Skeletal muscle tissue (tissue), 4 donors: ENCODE measurements around the gene PNPLA4. TPM values are rescaled to one million over a fixed set of nuclear protein-coding genes. Genes with fewer than 3 reads are reported as not detected.

Experiments
- H3K27ac ChIP-seq: one replicate; pipeline ENCODE4 v1.7.0; 2013; ENCODE audit warnings: mild to moderate bottlenecking, low read depth, low read length, inconsistent platforms
- H3K27me3 ChIP-seq, 3 donors: one replicate each; pipeline ENCODE4 v1.7.0; 2013; ENCODE audit warnings: low read length in 3 of 3; ENCODE audit not compliant: control insufficient read depth in 3 of 3, insufficient read depth in 3 of 3
- H3K36me3 ChIP-seq, 3 donors: one replicate each; pipeline ENCODE4 v1.7.0; 2013; ENCODE audit warnings: low read length in 3 of 3; ENCODE audit not compliant: control insufficient read depth in 3 of 3, insufficient read depth in 3 of 3
- H3K4me1 ChIP-seq, 3 donors: one replicate each; pipeline ENCODE4 v1.7.0; 2013; ENCODE audit warnings: low read length in 3 of 3, mild to moderate bottlenecking in 3 of 3; ENCODE audit not compliant: control insufficient read depth in 3 of 3, insufficient read depth in 3 of 3
- H3K4me3 ChIP-seq, 3 donors: one replicate each; pipeline ENCODE4 v1.7.0; 2013; ENCODE audit warnings: low read length in 3 of 3
- H3K9ac ChIP-seq, 3 donors: one replicate each; pipeline ENCODE4 v1.7.0; 2013; ENCODE audit warnings: low read length in 3 of 3, mild to moderate bottlenecking in 3 of 3, moderate library complexity in 2 of 3, low read depth in 1 of 3
- H3K9me3 ChIP-seq, 3 donors: one replicate each; pipeline ENCODE4 v1.7.0; 2013; ENCODE audit warnings: low read length in 3 of 3; ENCODE audit not compliant: control insufficient read depth in 3 of 3
- total RNA-seq: library from RNA; depleted of rRNA; stranded (reverse); fragments of >200 nt; gene quantifications from one replicate; pipeline ENCODE4 v1.2.3, GENCODE V29; 2014
- donor health status: Osteomylitis.

PNPLA4 gene
- 13.6 TPM for total RNA-seq

GRCh38 chrX:7927259-7928167 lies at the start of gene PNPLA4:
PNPLA4 (minus strand) TSS chrX:7927413; CDS start chrX:7926119, 1,294 bp downstream.
- no peaks in the 10 kb centered on the region for H3K9me3 ChIP-seq
- H3K4me3 ChIP-seq: peak within 1 kb of the TSS; percentile 77 to 88 (median 85)
- peak within 1 kb of the TSS; percentile 73 for H3K27ac ChIP-seq
- no peaks in the 10 kb centered on the region for H3K27me3 ChIP-seq
- peak within 1 kb of the TSS; percentile 70 to 85 (median 81) for H3K9ac ChIP-seq
- no peaks in the 10 kb centered on the region for H3K36me3 ChIP-seq
- H3K4me1 ChIP-seq: peaks cover 6 to 15% (median 9%) of the 10 kb centered on the region in 3 donors

- Histone ChIP-seq H3K36me3 (no peaks in the 10 kb centered on the region), H3K9ac (no peak overlapping the region), H3K4me3 (no peak overlapping the region), H3K9me3 (no peaks in the 10 kb centered on the region), H3K4me1 (no peaks in the 10 kb centered on the region), H3K27ac (no peak overlapping the region), H3K27me3 (no peaks in the 10 kb centered on the region)
These were observed 45.4 kb upstream of the PNPLA4 start for GRCh38 chrX:7972586-7972985.

GRCh38 chrX:7970428-7970827 lies 43.2 kb upstream of the PNPLA4 start:
- no peak overlapping the region for H3K9ac ChIP-seq
- no peaks in the 10 kb centered on the region for H3K4me1 ChIP-seq
- no peaks in the 10 kb centered on the region for H3K36me3 ChIP-seq
- H3K9me3 ChIP-seq: no peaks in the 10 kb centered on the region
- no peak overlapping the region for H3K27ac ChIP-seq
- H3K27me3 ChIP-seq: no peaks in the 10 kb centered on the region
- H3K4me3 ChIP-seq: no peak overlapping the region

DNA sequence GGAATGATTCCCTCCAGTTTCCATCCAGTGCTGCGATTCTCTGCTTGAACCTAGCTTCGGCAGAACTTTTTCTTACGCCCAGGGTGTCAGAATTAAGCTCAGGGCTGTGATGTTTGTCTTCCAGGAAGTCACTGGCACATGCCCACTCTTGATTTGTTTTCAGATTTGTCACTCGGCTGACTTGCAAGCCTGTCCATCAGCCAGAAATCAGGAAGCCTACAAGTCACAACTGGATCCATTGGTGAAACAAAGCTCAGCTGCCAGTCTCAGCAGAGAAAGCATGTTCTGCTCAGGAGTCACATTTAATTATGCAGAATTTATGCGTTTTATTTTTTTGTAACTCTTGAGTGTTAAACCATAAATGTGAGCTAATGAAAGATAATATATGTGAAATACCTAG lies 38.2 kb upstream of the PNPLA4 start:
- no peaks in the 10 kb centered on the region for H3K36me3 ChIP-seq
- no peaks in the 10 kb centered on the region for H3K4me1 ChIP-seq
- no peaks in the 10 kb centered on the region for H3K27me3 ChIP-seq
- H3K9me3 ChIP-seq: no peaks in the 10 kb centered on the region
- no peak overlapping the region for H3K27ac ChIP-seq
- H3K4me3 ChIP-seq: no peak overlapping the region
- no peak overlapping the region for H3K9ac ChIP-seq

GRCh38 chrX:7960246-7960645 lies 33.0 kb upstream of the PNPLA4 start:
- no peak overlapping the region for H3K9ac ChIP-seq
- H3K4me1 ChIP-seq: no peaks in the 10 kb centered on the region
- no peak overlapping the region for H3K4me3 ChIP-seq
- no peak overlapping the region for H3K27ac ChIP-seq
- no peaks in the 10 kb centered on the region for H3K9me3 ChIP-seq
- H3K36me3 ChIP-seq: no peaks in the 10 kb centered on the region
- H3K27me3 ChIP-seq: no peaks in the 10 kb centered on the region

DNA sequence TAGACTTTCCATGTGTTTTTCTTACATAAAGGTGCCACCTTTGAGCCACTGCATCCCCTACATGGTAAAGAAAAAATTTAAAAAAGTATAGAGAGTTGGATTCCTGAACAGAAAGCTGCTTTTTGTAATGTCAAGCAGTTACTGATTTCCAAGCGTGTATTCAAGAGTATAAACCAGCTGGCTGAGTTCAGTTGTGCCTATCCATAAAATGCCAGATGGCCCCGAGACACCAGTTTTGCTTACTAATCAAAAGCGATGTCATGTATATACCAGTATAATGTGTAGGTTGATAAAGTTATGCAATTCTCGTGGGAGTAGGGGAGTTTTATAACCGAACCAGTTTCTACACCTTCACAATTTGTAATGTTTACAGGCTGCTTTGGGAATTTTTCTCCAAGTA lies 26.2 kb upstream of the PNPLA4 start:
- Histone ChIP-seq H3K4me1 (peaks cover 0 to 3% (median 3%) of the 10 kb centered on the region in 3 donors), H3K27me3 (no peaks in the 10 kb centered on the region), H3K27ac (no peak overlapping the region), H3K9me3 (no peaks in the 10 kb centered on the region), H3K4me3 (no peak overlapping the region), H3K9ac (no peak overlapping the region), H3K36me3 (no peaks in the 10 kb centered on the region)

DNA sequence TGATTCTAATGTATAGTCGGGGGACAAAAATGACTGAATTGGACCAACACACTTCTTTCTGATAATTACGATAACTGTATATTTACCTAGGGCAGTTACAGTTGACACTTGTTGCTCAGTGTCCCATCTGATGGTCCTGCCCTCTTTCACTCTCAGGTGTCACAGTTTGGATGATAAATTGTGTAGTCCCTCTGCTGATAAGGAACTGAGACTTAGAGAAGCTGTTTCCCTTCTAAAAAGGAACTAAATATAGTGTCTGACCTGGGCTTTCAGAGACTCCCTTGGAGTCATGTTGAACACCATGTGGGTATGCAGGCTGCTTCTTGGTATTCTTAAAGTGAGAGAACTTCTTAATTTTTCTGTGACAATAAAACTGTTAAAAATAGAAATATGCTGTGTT lies 23.7 kb upstream of the PNPLA4 start:
- no peak overlapping the region for H3K4me3 ChIP-seq
- no peaks in the 10 kb centered on the region for H3K27me3 ChIP-seq
- H3K36me3 ChIP-seq: no peaks in the 10 kb centered on the region
- H3K9me3 ChIP-seq: no peaks in the 10 kb centered on the region
- H3K4me1 ChIP-seq: peaks cover 0 to 3% (median 3%) of the 10 kb centered on the region in 3 donors
- H3K27ac ChIP-seq: no peak overlapping the region
- no peak overlapping the region for H3K9ac ChIP-seq

DNA sequence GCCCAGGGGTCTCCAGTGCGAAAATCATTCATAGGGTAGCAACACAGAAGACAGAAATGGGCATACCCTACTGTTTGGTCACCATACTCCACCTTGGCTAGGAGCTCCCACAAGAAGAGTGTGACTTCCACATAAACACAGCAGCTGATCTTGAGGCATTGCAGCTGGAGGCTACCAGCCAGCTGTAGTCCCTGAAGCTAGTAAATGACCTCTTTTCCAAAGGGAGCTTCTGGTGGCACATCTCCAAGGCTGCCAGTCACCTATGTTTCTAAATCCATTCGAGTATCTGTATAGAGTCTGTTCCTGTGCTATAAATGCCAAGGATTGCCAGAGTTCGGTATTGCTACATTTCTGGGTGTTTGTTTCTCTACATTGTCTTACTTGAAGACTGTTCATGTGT lies 21.3 kb upstream of the PNPLA4 start:
- Histone ChIP-seq H3K9me3 (no peaks in the 10 kb centered on the region), H3K4me1 (peaks cover 0 to 3% (median 3%) of the 10 kb centered on the region in 3 donors), H3K36me3 (no peaks in the 10 kb centered on the region), H3K27me3 (no peaks in the 10 kb centered on the region), H3K4me3 (no peak overlapping the region), H3K27ac (no peak overlapping the region), H3K9ac (no peak overlapping the region)

- H3K27ac ChIP-seq: no peak overlapping the region
- H3K9me3 ChIP-seq: no peaks in the 10 kb centered on the region
- no peak overlapping the region for H3K4me3 ChIP-seq
- no peak overlapping the region for H3K9ac ChIP-seq
- no peaks in the 10 kb centered on the region for H3K27me3 ChIP-seq
- H3K4me1 ChIP-seq: peaks cover 0 to 3% (median 3%) of the 10 kb centered on the region in 3 donors
- H3K36me3 ChIP-seq: no peaks in the 10 kb centered on the region
These were observed 19.7 kb upstream of the PNPLA4 start for GRCh38 chrX:7946960-7947359.

DNA sequence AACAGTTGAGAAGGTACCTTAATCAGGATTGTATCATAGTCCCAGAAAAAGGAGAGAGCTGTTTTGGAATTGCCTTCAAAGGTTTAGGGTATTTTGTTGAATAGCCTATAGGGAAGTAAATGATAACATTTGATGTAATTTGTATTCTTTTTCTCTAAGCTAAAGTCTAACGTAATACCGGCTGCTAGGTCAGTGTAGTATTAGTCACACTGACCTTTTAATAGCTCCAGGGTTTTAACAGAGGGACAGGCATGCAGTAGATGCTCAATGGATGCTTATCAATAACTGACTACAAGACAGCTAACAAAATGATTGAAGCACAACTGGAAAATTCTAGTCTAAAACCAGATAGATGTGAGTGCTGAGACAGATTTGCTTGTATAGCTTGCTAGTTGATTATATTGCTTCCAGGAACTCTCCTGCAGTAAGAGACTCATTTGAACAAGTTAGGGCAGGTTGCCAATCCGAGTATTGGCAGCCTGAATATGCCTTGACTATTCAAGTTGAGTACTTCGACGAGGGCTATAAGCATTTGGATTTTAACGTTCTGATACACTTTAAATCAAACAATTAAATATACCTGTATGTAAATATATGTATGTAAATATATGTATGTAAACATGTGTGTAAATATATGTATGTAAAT lies 16.5 kb upstream of the PNPLA4 start:
- Histone ChIP-seq H3K9me3 (no peaks in the 10 kb centered on the region), H3K36me3 (no peaks in the 10 kb centered on the region), H3K4me3 (no peak overlapping the region), H3K4me1 (peaks cover 3 to 4% (median 3%) of the 10 kb centered on the region in 3 donors), H3K27ac (no peak overlapping the region), H3K9ac (no peak overlapping the region), H3K27me3 (no peaks in the 10 kb centered on the region)
